ENCODE results near the gene AUTS2.

GRCh38 chr7:70523249-70523988, 925.1 kb downstream of the AUTS2 start:
- TF ChIP-seq ZBTB21 (tag by site-specific recombination; IDR thresholded peaks at IDR 0.05), result no peak
- no peak for TF ChIP-seq CTCF (tag by site-specific recombination; IDR thresholded peaks at IDR 0.05)
- no peak for TF ChIP-seq ZNF146 (tag by site-specific recombination; IDR thresholded peaks at IDR 0.05)
- TF ChIP-seq ZBTB20 (tag by site-specific recombination; IDR thresholded peaks at IDR 0.05), result no peak
- TF ChIP-seq ZNF704 (tag by site-specific recombination; IDR thresholded peaks at IDR 0.05), result no peak
- TF ChIP-seq ZNF175 (tag by site-specific recombination; IDR thresholded peaks at IDR 0.05), result no peak
- no peak for TF ChIP-seq BCL11A (tag by site-specific recombination; IDR thresholded peaks at IDR 0.05; ENCODE audit: low read depth)
- no peak for TF ChIP-seq HOXD13 (CRISPR knock-in tag; IDR thresholded peaks at IDR 0.05; ENCODE audit: borderline replicate concordance)
